Bronchial epithelial cell (primary cell): Measurements from ENCODE around the gene TIE1. TPM values are rescaled to one million over a fixed set of nuclear protein-coding genes. Genes with fewer than 3 reads are reported as not detected.

Experiments
- DNase-seq: peaks from one replicate; pipeline ENCODE4 v3.0.0-alpha.2; 2010; ENCODE audit warnings: low read depth
- FAIRE-seq: peaks from 2 replicates; lab custom pipeline; 2011; peaks lifted over from hg19 to GRCh38; lab: Jason Lieb, UNC
- H3K27me3 ChIP-seq: 2 replicates; pipeline ENCODE4 v1.5.1; 2011; ENCODE audit warnings: low read length; ENCODE audit not compliant: control insufficient read depth, insufficient read depth
- H3K36me3 ChIP-seq: 2 replicates; pipeline ENCODE4 v1.5.1; 2011; ENCODE audit warnings: low read length; ENCODE audit not compliant: control insufficient read depth, insufficient read depth
- H3K4me3 ChIP-seq: 2 replicates; pipeline ENCODE4 v1.5.1; 2011; ENCODE audit warnings: mild to moderate bottlenecking, low read depth, low read length, control low read depth
- CTCF ChIP-seq: IDR thresholded peaks from 2 replicates; pipeline ENCODE4 v1.5.1; 2011; ENCODE audit warnings: mild to moderate bottlenecking, moderate library complexity, low read length, control low read depth, inconsistent platforms; ENCODE audit not compliant: insufficient read depth, severe bottlenecking
- total RNA-seq: library from RNA; depleted of rRNA; stranded (reverse); fragments of >200 nt; gene quantifications from 2 replicates; pipeline ENCODE4 v1.2.1, GENCODE V29; 2014

TIE1 gene
- total RNA-seq, 1 donor from 2014 or later: 0.53 TPM

- Histone ChIP-seq H3K4me3 (no peak overlapping the region), H3K36me3 (no peaks in the 10 kb centered on the region), H3K27me3 (no peaks in the 10 kb centered on the region)
- DNase-seq: no peak
- TF ChIP-seq CTCF: no peak
- FAIRE-seq: no peak
Measured at GRCh38 chr1:43316738-43317520, 16.1 kb downstream of the TIE1 start.

- FAIRE-seq: no peak
Measured at GRCh38 chr1:43317817-43318471, 17.2 kb downstream of the TIE1 start.

GRCh38 chr1:43318831-43319230 lies 18.0 kb downstream of the TIE1 start:
- no peaks in the 10 kb centered on the region for H3K27me3 ChIP-seq
- no peak for TF ChIP-seq CTCF
- H3K36me3 ChIP-seq: no peaks in the 10 kb centered on the region
- H3K4me3 ChIP-seq: no peak overlapping the region
- DNase-seq (no peak), FAIRE-seq (no peak)

More at GRCh38 chr1:43317817-43318471, 17.2 kb downstream of the TIE1 start:
- no peak overlapping the region for H3K4me3 ChIP-seq
- TF ChIP-seq CTCF: no peak
- H3K27me3 ChIP-seq: no peaks in the 10 kb centered on the region
- H3K36me3 ChIP-seq: no peaks in the 10 kb centered on the region
- no peak for DNase-seq

- DNase-seq: no peak
- H3K36me3 ChIP-seq: no peaks in the 10 kb centered on the region
- H3K4me3 ChIP-seq: no peak overlapping the region
- TF ChIP-seq CTCF: no peak
- no peaks in the 10 kb centered on the region for H3K27me3 ChIP-seq
- FAIRE-seq: no peak
Measured at GRCh38 chr1:43319288-43319687, 18.5 kb downstream of the TIE1 start.

- no peaks in the 10 kb centered on the region for H3K27me3 ChIP-seq
- TF ChIP-seq CTCF: no peak
- H3K4me3 ChIP-seq: no peak overlapping the region
- no peak for DNase-seq
- no peaks in the 10 kb centered on the region for H3K36me3 ChIP-seq
- no peak for FAIRE-seq
Measured at GRCh38 chr1:43319766-43320165, 19.0 kb downstream of the TIE1 start.
